Hepatocyte (in vitro differentiated cells): ENCODE measurements around the gene EPN1. TPM values are rescaled to one million over a fixed set of nuclear protein-coding genes. Genes with fewer than 3 reads are reported as not detected.
A peak's percentile ranks its signal among the peaks of the same experiment; 100 is the strongest.

Experiments
- DNase-seq: peaks from one replicate; pipeline ENCODE4 v3.0.0-alpha.2; 2016; ENCODE audit warnings: low spot score
- H2AFZ ChIP-seq: fragments of 200-600 bp; sonication (generic); 2 replicates; pipeline ENCODE4 v1.6.0; 2016; ENCODE audit warnings: antibody characterized with exemption, mild to moderate bottlenecking
- H3K27ac ChIP-seq: fragments of 200-600 bp; sonication (generic); 2 replicates; pipeline ENCODE4 v1.5.1; 2016; ENCODE audit warnings: mild to moderate bottlenecking
- H3K27me3 ChIP-seq: fragments of 200-600 bp; sonication (generic); 2 replicates; pipeline ENCODE4 v1.6.1; 2016
- H3K36me3 ChIP-seq: fragments of 200-600 bp; sonication (generic); replicated peaks from 2 replicates; pipeline ENCODE4 v1.5.1; 2016; ENCODE audit warnings: low read depth; ENCODE audit not compliant: insufficient read depth
- H3K4me1 ChIP-seq: fragments of 200-600 bp; sonication (generic); 2 replicates; pipeline ENCODE4 v1.5.1; 2016; ENCODE audit warnings: mild to moderate bottlenecking, moderate library complexity; ENCODE audit not compliant: insufficient read depth
- H3K4me2 ChIP-seq: fragments of 200-600 bp; sonication (generic); 2 replicates; pipeline ENCODE4 v1.6.0; 2016
- H3K4me3 ChIP-seq: fragments of 200-600 bp; sonication (generic); 2 replicates; pipeline ENCODE4 v1.5.1; 2016; ENCODE audit warnings: mild to moderate bottlenecking
- H3K79me2 ChIP-seq: fragments of 200-600 bp; sonication (generic); 2 replicates; pipeline ENCODE4 v1.6.0; 2017; ENCODE audit warnings: mild to moderate bottlenecking
- H3K9me2 ChIP-seq: fragments of 200-600 bp; sonication (generic); replicated peaks from 2 replicates; pipeline ENCODE4 v1.6.0; 2017; ENCODE audit warnings: mild to moderate bottlenecking; ENCODE audit not compliant: insufficient read depth
- H3K9me3 ChIP-seq: fragments of 200-600 bp; sonication (generic); 2 replicates; pipeline ENCODE4 v1.5.1; 2016; ENCODE audit warnings: low read depth, mild to moderate bottlenecking
- H4K20me1 ChIP-seq: fragments of 200-600 bp; sonication (generic); 2 replicates; pipeline ENCODE4 v1.6.0; 2016; ENCODE audit warnings: mild to moderate bottlenecking; ENCODE audit not compliant: insufficient read depth, poor library complexity, severe bottlenecking
- EZH2 ChIP-seq: fragments of 200-600 bp; sonication (generic); IDR thresholded peaks from 2 replicates; pipeline ENCODE4 v1.6.1; 2016; ENCODE audit warnings: antibody characterized with exemption, mild to moderate bottlenecking, borderline replicate concordance
- EZH2phosphoT487 ChIP-seq: fragments of 200-600 bp; sonication (generic); IDR thresholded peaks from one replicate; pipeline ENCODE4 v1.6.1; 2018; ENCODE audit warnings: antibody characterized with exemption, mild to moderate bottlenecking, low read depth, moderate library complexity; ENCODE audit not compliant: unreplicated experiment, severe bottlenecking
- WGBS: methylation state at CpG from one replicate; pipeline ENCODE4 v1.1.6; 2016; ENCODE audit warnings: low lambda C conversion rate; ENCODE audit errors: missing lambda C conversion rate; 5-methylcytosine and 5-hydroxymethylcytosine counted together
- polyA plus RNA-seq: library from polyadenylated mRNA; unstranded; fragments of >200 nt; fragmentation: Nextera tagmentation; extraction: Ambion mirVana; gene quantifications from 2 replicates; pipeline ENCODE4 v1.2.1, GENCODE V29; 2016
- total RNA-seq: library from RNA; depleted of rRNA; stranded (reverse); fragments of >200 nt; gene quantifications from 2 replicates; pipeline ENCODE4 v1.2.3, GENCODE V29; 2014
- TF ChIP-seq, protein P1 (sequence below): fragments of 200-600 bp; sonication (generic); IDR thresholded peaks from 2 replicates; pipeline ENCODE4 v1.5.1; 2016; ENCODE audit warnings: antibody characterized with exemption, mild to moderate bottlenecking; ENCODE audit not compliant: poor library complexity

The EPN1 gene
- total and polyA plus RNA-seq, 2 experiments from 2014 or later: 74.8 to 165 TPM

GRCh38 chr19:55648585-55649267 lies 26.3 kb upstream of the EPN1 start:
- H3K9me2 ChIP-seq: no peaks in the 10 kb centered on the region
- no peak for TF ChIP-seq EZH2phosphoT487
- no peak for TF ChIP-seq EZH2
- TF ChIP-seq, protein P1, sequence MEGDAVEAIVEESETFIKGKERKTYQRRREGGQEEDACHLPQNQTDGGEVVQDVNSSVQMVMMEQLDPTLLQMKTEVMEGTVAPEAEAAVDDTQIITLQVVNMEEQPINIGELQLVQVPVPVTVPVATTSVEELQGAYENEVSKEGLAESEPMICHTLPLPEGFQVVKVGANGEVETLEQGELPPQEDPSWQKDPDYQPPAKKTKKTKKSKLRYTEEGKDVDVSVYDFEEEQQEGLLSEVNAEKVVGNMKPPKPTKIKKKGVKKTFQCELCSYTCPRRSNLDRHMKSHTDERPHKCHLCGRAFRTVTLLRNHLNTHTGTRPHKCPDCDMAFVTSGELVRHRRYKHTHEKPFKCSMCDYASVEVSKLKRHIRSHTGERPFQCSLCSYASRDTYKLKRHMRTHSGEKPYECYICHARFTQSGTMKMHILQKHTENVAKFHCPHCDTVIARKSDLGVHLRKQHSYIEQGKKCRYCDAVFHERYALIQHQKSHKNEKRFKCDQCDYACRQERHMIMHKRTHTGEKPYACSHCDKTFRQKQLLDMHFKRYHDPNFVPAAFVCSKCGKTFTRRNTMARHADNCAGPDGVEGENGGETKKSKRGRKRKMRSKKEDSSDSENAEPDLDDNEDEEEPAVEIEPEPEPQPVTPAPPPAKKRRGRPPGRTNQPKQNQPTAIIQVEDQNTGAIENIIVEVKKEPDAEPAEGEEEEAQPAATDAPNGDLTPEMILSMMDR: no peak
- DNase-seq: no peak
- no peaks in the 10 kb centered on the region for H3K36me3 ChIP-seq
- H3K27ac ChIP-seq: peak overlapping the region; percentile 96
- H3K27me3 ChIP-seq: no peaks in the 10 kb centered on the region
- WGBS: 52% methylated on average over 24 of the region's 25 CpGs
- H3K79me2 ChIP-seq: peaks cover 46% of the 10 kb centered on the region
- H2AFZ ChIP-seq: peak overlapping the region; percentile 95
- peak overlapping the region; percentile 99 for H3K4me3 ChIP-seq
- no peaks in the 10 kb centered on the region for H3K9me3 ChIP-seq
- peaks cover 18% of the 10 kb centered on the region for H3K4me1 ChIP-seq
- H4K20me1 ChIP-seq: no peaks in the 10 kb centered on the region
- H3K4me2 ChIP-seq: peak overlapping the region; percentile 92

DNA sequence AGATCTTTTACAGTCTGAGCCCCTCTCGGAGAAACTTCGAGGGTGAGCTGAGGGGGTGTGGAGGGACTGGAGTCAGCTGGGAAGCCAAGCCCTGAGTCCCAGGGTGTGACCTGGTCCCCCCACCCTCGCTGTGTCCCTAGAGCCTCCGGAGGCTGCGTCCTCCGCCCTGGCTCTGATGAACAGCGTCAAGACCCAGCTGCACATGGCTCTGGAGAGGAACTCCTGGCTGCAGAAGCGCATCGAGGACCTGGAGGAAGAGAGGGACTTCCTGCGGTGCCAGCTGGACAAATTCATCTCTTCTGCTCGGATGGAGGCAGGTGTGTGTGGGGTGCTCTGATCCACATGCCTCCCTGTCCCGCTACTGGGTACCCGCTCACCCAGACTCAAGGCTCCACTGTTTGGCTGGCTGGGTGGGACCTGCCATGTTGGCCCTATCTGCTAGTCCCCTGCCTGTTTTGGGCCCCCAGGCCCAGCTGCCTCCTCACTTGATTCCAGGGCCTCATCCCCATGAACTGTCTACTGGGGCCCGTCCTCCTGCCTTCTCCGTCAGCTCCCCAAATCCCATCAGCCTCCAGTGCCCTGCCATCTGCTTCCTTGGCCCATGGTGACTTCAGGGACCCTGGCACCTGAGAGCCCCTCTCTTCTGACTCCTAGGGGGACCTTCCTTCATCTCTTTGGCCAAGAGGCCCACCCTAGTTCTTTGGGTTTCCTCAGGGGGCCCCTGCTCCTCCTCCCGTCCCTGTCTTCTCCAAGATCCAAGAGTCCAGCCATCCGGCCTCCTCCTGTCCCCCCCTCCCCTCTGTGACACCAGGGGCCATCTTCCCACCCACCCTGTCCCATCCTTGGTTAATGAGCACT lies 25.5 kb upstream of the EPN1 start:
- TF ChIP-seq EZH2 (no peak), EZH2phosphoT487 (no peak)
- TF ChIP-seq, protein P1: no peak
- WGBS: 94% methylated on average over 16 of the region's 17 CpGs
- H4K20me1 ChIP-seq: no peaks in the 10 kb centered on the region
- H3K27ac ChIP-seq: no peak overlapping the region
- H3K4me3 ChIP-seq: no peak overlapping the region
- peak overlapping the region; percentile 92 for H3K4me2 ChIP-seq
- peaks cover 38% of the 10 kb centered on the region for H3K79me2 ChIP-seq
- H3K9me2 ChIP-seq: no peaks in the 10 kb centered on the region
- H3K9me3 ChIP-seq: no peaks in the 10 kb centered on the region
- peaks cover 18% of the 10 kb centered on the region for H3K4me1 ChIP-seq
- no peak overlapping the region for H2AFZ ChIP-seq
- no peak for DNase-seq
- no peaks in the 10 kb centered on the region for H3K36me3 ChIP-seq
- no peaks in the 10 kb centered on the region for H3K27me3 ChIP-seq

DNA sequence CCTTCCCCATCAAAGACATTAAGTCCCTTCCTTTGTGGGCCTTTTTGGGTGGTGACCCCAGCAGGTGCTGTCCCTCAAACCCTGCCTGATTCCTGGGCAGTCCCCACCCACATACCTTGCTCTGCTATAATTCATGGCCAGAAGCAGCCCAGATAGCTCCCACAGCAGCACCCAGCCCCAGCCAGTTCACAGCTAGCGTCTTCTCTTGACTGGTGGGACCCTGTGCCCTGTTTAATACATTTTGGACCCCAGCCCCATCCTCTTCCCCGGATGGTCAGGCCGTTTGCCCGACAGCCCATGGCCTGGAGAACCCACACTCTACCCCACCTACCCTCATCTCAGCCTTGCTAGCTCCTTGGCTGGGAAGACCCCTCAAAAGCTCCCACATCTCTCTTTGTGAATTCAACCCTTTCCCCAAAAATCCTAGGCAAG lies 24.9 kb upstream of the EPN1 start:
- no peak for DNase-seq
- H2AFZ ChIP-seq: no peak overlapping the region
- H3K27ac ChIP-seq: no peak overlapping the region
- H3K9me3 ChIP-seq: no peaks in the 10 kb centered on the region
- H3K27me3 ChIP-seq: no peaks in the 10 kb centered on the region
- H4K20me1 ChIP-seq: no peaks in the 10 kb centered on the region
- 94% methylated on average over 4 of the region's 4 CpGs for WGBS
- H3K4me3 ChIP-seq: no peak overlapping the region
- TF ChIP-seq EZH2 (no peak), EZH2phosphoT487 (no peak)
- TF ChIP-seq, protein P1: no peak
- H3K36me3 ChIP-seq: no peaks in the 10 kb centered on the region
- no peak overlapping the region for H3K4me2 ChIP-seq
- peaks cover 33% of the 10 kb centered on the region for H3K79me2 ChIP-seq
- H3K9me2 ChIP-seq: no peaks in the 10 kb centered on the region
- peaks cover 18% of the 10 kb centered on the region for H3K4me1 ChIP-seq
